Right atrium auricular region (tissue), 2 donors: Measurements from ENCODE around the gene CDH13. TPM values are rescaled to one million over a fixed set of nuclear protein-coding genes. Genes with fewer than 3 reads are reported as not detected.

Experiments used
- DNase-seq: peaks from one replicate; pipeline ENCODE4 v3.0.0-alpha.2; 2019; ENCODE audit warnings: low spot score
- H3K27ac ChIP-seq, 2 donors: fragments of 200-600 bp; sonication (generic); 1 replicate in 1 of 2; 2 replicates in 1 of 2; pipeline ENCODE4 v1.5.1; 2016 to 2019
- H3K27me3 ChIP-seq, 2 donors: fragments of 200-600 bp; sonication (generic); one replicate each; pipeline versions ENCODE4 v1.5.1 to v1.6.0; 2017 to 2019
- H3K36me3 ChIP-seq: fragments of 200-600 bp; sonication (generic); one replicate; pipeline ENCODE4 v1.5.1; 2016
- H3K4me1 ChIP-seq, 2 donors: fragments of 200-600 bp; sonication (generic); one replicate each; pipeline versions ENCODE4 v1.5.1 to v1.6.0; 2017 to 2019
- H3K4me3 ChIP-seq, 2 donors: fragments of 200-600 bp; sonication (generic); 1 replicate in 1 of 2; 2 replicates in 1 of 2; pipeline ENCODE4 v1.5.1; 2017 to 2019; ENCODE audit warnings: mild to moderate bottlenecking in 1 of 2, moderate library complexity in 1 of 2
- H3K9me3 ChIP-seq, 2 donors: fragments of 200-600 bp; sonication (generic); one replicate each; pipeline ENCODE4 v1.5.1; 2019
- CTCF ChIP-seq, 2 donors: fragments of 200-600 bp; sonication (generic); IDR thresholded peaks; one replicate each; pipeline ENCODE4 v1.5.1; 2019; ENCODE audit warnings: antibody characterized with exemption in 2 of 2
- total RNA-seq, 2 donors: library from RNA; depleted of rRNA; stranded (reverse); fragments of >200 nt; gene quantifications; one replicate each; pipeline ENCODE4 v1.1.0, GENCODE V29; 2016

The CDH13 gene
- total RNA-seq, 2 donors from 2014 or later = 75.4 to 85.9 TPM

- H3K4me1 ChIP-seq = no peaks in the 10 kb centered on the region
- no peak overlapping the region for H3K4me3 ChIP-seq
- H3K9me3 ChIP-seq = no peaks in the 10 kb centered on the region
- no peak for DNase-seq
- no peak overlapping the region for H3K27ac ChIP-seq
- H3K27me3 ChIP-seq = no peaks in the 10 kb centered on the region
- H3K36me3 ChIP-seq = no peaks in the 10 kb centered on the region
- no peak for TF ChIP-seq CTCF (IDR thresholded peaks at IDR 0.05)
These were observed 652.5 kb downstream of the CDH13 start for GRCh38 chr16:83279251-83279650.

- no peaks in the 10 kb centered on the region for H3K9me3 ChIP-seq
- no peak for TF ChIP-seq CTCF (IDR thresholded peaks at IDR 0.05)
- H3K27me3 ChIP-seq = no peaks in the 10 kb centered on the region
- no peak overlapping the region for H3K4me3 ChIP-seq
- H3K36me3 ChIP-seq = no peaks in the 10 kb centered on the region
- DNase-seq = no peak
- no peaks in the 10 kb centered on the region for H3K4me1 ChIP-seq
- no peak overlapping the region for H3K27ac ChIP-seq
These were observed 659.2 kb downstream of the CDH13 start for GRCh38 chr16:83285921-83286320.

- Histone ChIP-seq H3K4me3 (no peak overlapping the region), H3K27me3 (no peaks in the 10 kb centered on the region), H3K9me3 (peaks cover 0 to 6% of the 10 kb centered on the region in 2 donors), H3K4me1 (no peaks in the 10 kb centered on the region), H3K36me3 (no peaks in the 10 kb centered on the region), H3K27ac (no peak overlapping the region)
- no peak for TF ChIP-seq CTCF (IDR thresholded peaks at IDR 0.05)
- DNase-seq = no peak
These were observed 669.7 kb downstream of the CDH13 start for GRCh38 chr16:83296505-83296904.

- Histone ChIP-seq H3K27ac (no peak overlapping the region), H3K4me3 (no peak overlapping the region), H3K4me1 (no peaks in the 10 kb centered on the region), H3K36me3 (no peaks in the 10 kb centered on the region), H3K9me3 (peaks cover 0 to 6% of the 10 kb centered on the region in 2 donors), H3K27me3 (no peaks in the 10 kb centered on the region)
- DNase-seq = no peak
- no peak for TF ChIP-seq CTCF (IDR thresholded peaks at IDR 0.05)
These were observed 671.8 kb downstream of the CDH13 start for GRCh38 chr16:83298541-83298940.

GRCh38 chr16:83300326-83300725 is 673.6 kb downstream of the CDH13 start:
- H3K4me1 ChIP-seq = no peaks in the 10 kb centered on the region
- H3K27me3 ChIP-seq = no peaks in the 10 kb centered on the region
- H3K9me3 ChIP-seq = no peaks in the 10 kb centered on the region
- no peak overlapping the region for H3K4me3 ChIP-seq
- DNase-seq = no peak
- TF ChIP-seq CTCF (IDR thresholded peaks at IDR 0.05) = no peak
- no peak overlapping the region for H3K27ac ChIP-seq
- no peaks in the 10 kb centered on the region for H3K36me3 ChIP-seq

- no peaks in the 10 kb centered on the region for H3K9me3 ChIP-seq
- no peak overlapping the region for H3K4me3 ChIP-seq
- no peak for TF ChIP-seq CTCF (IDR thresholded peaks at IDR 0.05)
- no peaks in the 10 kb centered on the region for H3K27me3 ChIP-seq
- H3K27ac ChIP-seq = no peak overlapping the region
- no peaks in the 10 kb centered on the region for H3K36me3 ChIP-seq
- no peaks in the 10 kb centered on the region for H3K4me1 ChIP-seq
- no peak for DNase-seq
These were observed 675.2 kb downstream of the CDH13 start for GRCh38 chr16:83301971-83302370.
